BLaER1 treated with 17β-estradiol and CSF1 and Interleukin-3, amounts not matched to agents 10 nM and 100 nM (cell line): ENCODE data around the gene CBR4.

Experiments
- H3K27ac ChIP-seq, 11 experiments: shearing (Covaris generic); formaldehyde crosslinking; 2 replicates each; pipeline ENCODE4 v1.8.1; 2022
- H3K27me3 ChIP-seq, 11 experiments: shearing (Covaris generic); formaldehyde crosslinking; 2 replicates each; pipeline ENCODE4 v1.8.1; 2022
- H3K36me3 ChIP-seq, 11 experiments: shearing (Covaris generic); formaldehyde crosslinking; 2 replicates each; pipeline ENCODE4 v1.8.1; 2022
- H3K4me1 ChIP-seq, 10 experiments: shearing (Covaris generic); formaldehyde crosslinking; 2 replicates each; pipeline ENCODE4 v1.8.1; 2022
- H3K4me2 ChIP-seq, 11 experiments: shearing (Covaris generic); formaldehyde crosslinking; 2 replicates each; pipeline ENCODE4 v1.8.1; 2022
- H3K4me3 ChIP-seq, 10 experiments: shearing (Covaris generic); formaldehyde crosslinking; 2 replicates each; pipeline ENCODE4 v1.8.1; 2022
- H3K9ac ChIP-seq, 11 experiments: shearing (Covaris generic); formaldehyde crosslinking; 2 replicates each; pipeline ENCODE4 v1.8.1; 2022
- H3K9me3 ChIP-seq, 11 experiments: shearing (Covaris generic); formaldehyde crosslinking; replicated peaks in 1 of 11; 2 replicates each; pipeline ENCODE4 v1.8.1; 2022
- H4K20me1 ChIP-seq, 11 experiments: shearing (Covaris generic); formaldehyde crosslinking; 2 replicates each; pipeline ENCODE4 v1.8.1; 2022
- Cebpa-rat ChIP-seq, 11 experiments: shearing (Covaris generic); IDR thresholded peaks; 2 replicates each; pipeline ENCODE4 v1.8.1; 2022

CBR4 gene

GRCh38 chr4:169033660-169034059 lies 23.6 kb upstream of the CBR4 start:
- Histone ChIP-seq H3K4me1 (no peaks in the 10 kb centered on the region), H3K36me3 (no peaks in the 10 kb centered on the region), H3K27me3 (no peaks in the 10 kb centered on the region), H3K4me3 (no peak overlapping the region), H3K9me3 (peaks cover 0 to 6% (median 0%) of the 10 kb centered on the region in 11 experiments; a peak in 6 of 22 replicates), H3K27ac (no peak overlapping the region), H4K20me1 (no peaks in the 10 kb centered on the region), H3K4me2 (no peak overlapping the region), H3K9ac (no peak overlapping the region)
- no peak for TF ChIP-seq Cebpa-rat (IDR thresholded peaks at IDR 0.05)

- no peak overlapping the region for H3K4me2 ChIP-seq
- H3K4me3 ChIP-seq: no peak overlapping the region
- no peak for TF ChIP-seq Cebpa-rat (IDR thresholded peaks at IDR 0.05)
- H3K27me3 ChIP-seq: no peaks in the 10 kb centered on the region
- H3K27ac ChIP-seq: no peak overlapping the region
- no peaks in the 10 kb centered on the region for H4K20me1 ChIP-seq
- peaks cover 0 to 6% (median 0%) of the 10 kb centered on the region in 11 experiments; a peak in 6 of 22 replicates for H3K9me3 ChIP-seq
- H3K9ac ChIP-seq: no peak overlapping the region
- no peaks in the 10 kb centered on the region for H3K36me3 ChIP-seq
- no peaks in the 10 kb centered on the region for H3K4me1 ChIP-seq
These were observed 23.0 kb upstream of the CBR4 start for GRCh38 chr4:169032883-169033645.

- Histone ChIP-seq H3K27ac (no peak overlapping the region), H3K9me3 (peaks cover 0 to 6% (median 0%) of the 10 kb centered on the region in 11 experiments; a peak in 6 of 22 replicates), H4K20me1 (no peaks in the 10 kb centered on the region), H3K4me1 (no peaks in the 10 kb centered on the region), H3K4me2 (no peak overlapping the region), H3K27me3 (no peaks in the 10 kb centered on the region), H3K9ac (no peak overlapping the region), H3K4me3 (no peak overlapping the region), H3K36me3 (no peaks in the 10 kb centered on the region)
- no peak for TF ChIP-seq Cebpa-rat (IDR thresholded peaks at IDR 0.05)
These were observed 22.1 kb upstream of the CBR4 start for GRCh38 chr4:169032194-169032593.

- H4K20me1 ChIP-seq: no peaks in the 10 kb centered on the region
- no peaks in the 10 kb centered on the region for H3K36me3 ChIP-seq
- TF ChIP-seq Cebpa-rat (IDR thresholded peaks at IDR 0.05): no peak
- no peak overlapping the region for H3K27ac ChIP-seq
- no peaks in the 10 kb centered on the region for H3K27me3 ChIP-seq
- H3K9ac ChIP-seq: no peak overlapping the region
- no peaks in the 10 kb centered on the region; a peak in 1 of 20 replicates for H3K4me1 ChIP-seq
- H3K9me3 ChIP-seq: peaks cover 0 to 6% (median 0%) of the 10 kb centered on the region in 11 experiments; a peak in 6 of 22 replicates
- H3K4me2 ChIP-seq: no peak overlapping the region
- H3K4me3 ChIP-seq: no peak overlapping the region
These were observed 21.3 kb upstream of the CBR4 start for GRCh38 chr4:169031392-169031791.

- peaks cover 0 to 5% (median 0%) of the 10 kb centered on the region in 10 experiments; a peak in 2 of 20 replicates for H3K4me1 ChIP-seq
- H3K27me3 ChIP-seq: no peaks in the 10 kb centered on the region
- no peak overlapping the region for H3K9ac ChIP-seq
- H4K20me1 ChIP-seq: no peaks in the 10 kb centered on the region
- no peak overlapping the region for H3K27ac ChIP-seq
- no peak overlapping the region for H3K4me2 ChIP-seq
- TF ChIP-seq Cebpa-rat (IDR thresholded peaks at IDR 0.05): no peak
- no peaks in the 10 kb centered on the region for H3K36me3 ChIP-seq
- H3K4me3 ChIP-seq: no peak overlapping the region
- peaks cover 0 to 4% (median 0%) of the 10 kb centered on the region in 11 experiments; a peak in 6 of 22 replicates for H3K9me3 ChIP-seq
These were observed 20.5 kb upstream of the CBR4 start for GRCh38 chr4:169030562-169030982.

- H4K20me1 ChIP-seq: no peaks in the 10 kb centered on the region
- no peak overlapping the region for H3K4me3 ChIP-seq
- H3K27me3 ChIP-seq: no peaks in the 10 kb centered on the region
- H3K9ac ChIP-seq: no peak overlapping the region
- no peak overlapping the region for H3K4me2 ChIP-seq
- H3K36me3 ChIP-seq: no peaks in the 10 kb centered on the region
- H3K9me3 ChIP-seq: peaks cover 0 to 2% (median 0%) of the 10 kb centered on the region in 11 experiments; a peak in 4 of 22 replicates
- TF ChIP-seq Cebpa-rat (IDR thresholded peaks at IDR 0.05): no peak
- no peak overlapping the region for H3K27ac ChIP-seq
- peaks cover 0 to 5% (median 0%) of the 10 kb centered on the region in 10 experiments; a peak in 2 of 20 replicates for H3K4me1 ChIP-seq
These were observed 19.9 kb upstream of the CBR4 start for GRCh38 chr4:169029947-169030346.

- no peaks in the 10 kb centered on the region for H3K36me3 ChIP-seq
- no peak overlapping the region for H3K4me3 ChIP-seq
- H3K4me1 ChIP-seq: peaks cover 0 to 5% (median 0%) of the 10 kb centered on the region in 10 experiments; a peak in 2 of 20 replicates
- TF ChIP-seq Cebpa-rat (IDR thresholded peaks at IDR 0.05): no peak
- H3K27ac ChIP-seq: no peak overlapping the region
- H3K27me3 ChIP-seq: no peaks in the 10 kb centered on the region
- H3K9ac ChIP-seq: no peak overlapping the region
- H3K9me3 ChIP-seq: no peaks in the 10 kb centered on the region
- H3K4me2 ChIP-seq: no peak overlapping the region
- no peaks in the 10 kb centered on the region for H4K20me1 ChIP-seq
These were observed 17.6 kb upstream of the CBR4 start for GRCh38 chr4:169027663-169028062.

- Histone ChIP-seq H3K9me3 (no peaks in the 10 kb centered on the region), H3K27me3 (no peaks in the 10 kb centered on the region), H3K27ac (no peak overlapping the region), H4K20me1 (no peaks in the 10 kb centered on the region), H3K4me3 (no peak overlapping the region), H3K4me1 (peaks cover 0 to 13% (median 5%) of the 10 kb centered on the region in 10 experiments; a peak in 7 of 20 replicates), H3K36me3 (no peaks in the 10 kb centered on the region), H3K4me2 (no peak overlapping the region), H3K9ac (no peak overlapping the region)
- no peak for TF ChIP-seq Cebpa-rat (IDR thresholded peaks at IDR 0.05)
These were observed 15.1 kb upstream of the CBR4 start for GRCh38 chr4:169025184-169025583.

GRCh38 chr4:169024762-169025161 lies 14.7 kb upstream of the CBR4 start:
- Histone ChIP-seq H3K36me3 (no peaks in the 10 kb centered on the region), H4K20me1 (no peaks in the 10 kb centered on the region), H3K9me3 (no peaks in the 10 kb centered on the region), H3K27ac (no peak overlapping the region), H3K4me1 (peaks cover 0 to 13% (median 5%) of the 10 kb centered on the region in 10 experiments; a peak in 7 of 20 replicates), H3K4me2 (no peak overlapping the region), H3K27me3 (no peaks in the 10 kb centered on the region), H3K4me3 (no peak overlapping the region), H3K9ac (no peak overlapping the region)
- no peak for TF ChIP-seq Cebpa-rat (IDR thresholded peaks at IDR 0.05)

- no peaks in the 10 kb centered on the region for H3K9me3 ChIP-seq
- no peaks in the 10 kb centered on the region for H3K27me3 ChIP-seq
- H3K4me3 ChIP-seq: no peak overlapping the region
- no peak overlapping the region for H3K9ac ChIP-seq
- H4K20me1 ChIP-seq: no peaks in the 10 kb centered on the region
- TF ChIP-seq Cebpa-rat (IDR thresholded peaks at IDR 0.05): no peak
- peaks cover 0 to 8% (median 5%) of the 10 kb centered on the region in 10 experiments; a peak in 7 of 20 replicates for H3K4me1 ChIP-seq
- no peak overlapping the region for H3K27ac ChIP-seq
- H3K4me2 ChIP-seq: no peak overlapping the region
- H3K36me3 ChIP-seq: no peaks in the 10 kb centered on the region
These were observed 8.4 kb upstream of the CBR4 start for GRCh38 chr4:169018406-169018805.
